ENCODE results near the gene AR.

Gene AR

GRCh38 chrX:67724359-67725110 is 180.7 kb downstream of the AR start:
- no peak for DNase-seq (ENCODE audit: low read depth in 2 of 2)

DNA sequence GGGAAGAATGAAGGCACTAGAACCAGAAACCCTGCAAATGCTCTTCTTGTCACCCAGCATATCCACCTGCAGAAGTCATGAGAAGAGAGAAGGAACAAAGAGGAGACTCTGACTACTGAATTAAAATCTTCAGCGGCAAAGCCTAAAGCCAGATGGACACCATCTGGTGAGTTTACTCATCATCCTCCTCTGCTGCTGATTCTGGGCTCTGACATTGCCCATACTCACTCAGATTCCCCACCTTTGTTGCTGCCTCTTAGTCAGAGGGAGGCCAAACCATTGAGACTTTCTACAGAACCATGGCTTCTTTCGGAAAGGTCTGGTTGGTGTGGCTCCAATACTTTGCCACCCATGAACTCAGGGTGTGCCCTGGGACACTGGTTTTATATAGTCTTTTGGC is 181.7 kb downstream of the AR start:
- no peak for DNase-seq (ENCODE audit: low read depth in 2 of 2)

DNA sequence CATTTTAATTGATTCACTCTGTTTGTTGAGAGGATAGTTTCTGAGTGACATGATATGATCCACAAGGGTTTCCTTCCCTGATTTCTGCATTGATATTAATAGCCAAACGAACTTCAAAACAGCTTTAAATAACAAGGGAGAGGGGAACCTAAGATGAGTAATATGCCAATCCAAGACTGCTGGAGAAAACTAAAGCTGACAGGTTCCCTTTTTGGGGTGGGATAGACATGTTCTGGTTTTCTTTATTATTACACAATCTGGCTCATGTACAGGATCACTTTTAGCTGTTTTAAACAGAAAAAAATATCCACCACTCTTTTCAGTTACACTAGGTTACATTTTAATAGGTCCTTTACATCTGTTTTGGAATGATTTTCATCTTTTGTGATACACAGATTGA is 182.2 kb downstream of the AR start:
- DNase-seq (ENCODE audit: low read depth in 2 of 2) = no peak

GRCh38 chrX:67727576-67727975 is 183.8 kb downstream of the AR start:
- no peak for DNase-seq (ENCODE audit: low read depth in 2 of 2)

- DNase-seq (ENCODE audit: low read depth in 2 of 2) = no peak
Observed at GRCh38 chrX:67730296-67730695, 186.5 kb downstream of the AR start.

- DNase-seq (ENCODE audit: low read depth in 2 of 2) = no peak
Observed at GRCh38 chrX:67731061-67731460, 187.2 kb downstream of the AR start.

GRCh38 chrX:67732864-67733263 is 189.0 kb downstream of the AR start:
- no peak for DNase-seq (ENCODE audit: low read depth in 2 of 2)

- DNase-seq (ENCODE audit: low read depth in 2 of 2) = no peak
Observed at GRCh38 chrX:67734111-67734753, 190.4 kb downstream of the AR start.

DNA sequence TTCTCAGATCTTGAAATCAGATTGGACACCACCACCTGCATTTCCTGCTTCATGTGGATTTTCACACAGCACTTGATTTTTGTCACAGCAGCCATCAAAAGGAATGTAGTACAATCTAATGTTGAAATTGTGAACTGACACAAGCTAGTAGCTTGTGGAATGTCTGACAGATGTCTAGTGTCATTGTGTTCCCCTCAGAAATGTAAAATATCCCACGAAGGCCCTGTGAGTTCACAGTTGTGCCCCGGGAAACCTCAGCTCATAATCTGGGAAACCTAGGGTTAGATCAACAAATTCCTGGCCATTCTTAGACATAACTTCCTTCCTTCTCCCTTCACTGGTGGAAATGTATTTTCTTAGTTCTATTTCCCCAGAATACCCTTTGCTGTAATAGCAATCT is 205.7 kb downstream of the AR start:
- DNase-seq (ENCODE audit: low read depth in 2 of 2) = no peak

GRCh38 chrX:67750694-67751093 is 206.9 kb downstream of the AR start:
- no peak for DNase-seq (ENCODE audit: low read depth in 2 of 2)

DNA sequence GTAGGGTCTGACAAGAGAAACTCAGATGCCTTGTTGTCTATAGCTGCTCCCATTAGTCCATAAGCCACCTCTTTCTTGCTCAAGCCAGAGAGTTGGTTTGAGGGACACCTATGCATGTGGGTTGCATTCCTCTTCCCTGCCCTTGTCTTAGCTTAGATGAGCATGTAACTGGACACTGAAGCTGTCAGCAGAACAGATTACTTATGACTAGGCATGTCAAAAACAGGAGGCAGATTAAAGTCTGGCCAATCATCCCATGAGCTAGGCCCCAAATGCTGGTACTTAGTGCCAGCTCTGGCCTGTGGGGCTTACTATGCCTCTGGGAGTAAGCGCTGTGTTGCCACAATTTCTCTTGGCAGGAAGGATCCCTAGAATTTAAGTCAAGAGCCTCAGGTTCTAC is 215.2 kb downstream of the AR start:
- DNase-seq (ENCODE audit: low read depth in 2 of 2) = no peak

GRCh38 chrX:67777148-67777547 is 233.3 kb downstream of the AR start:
- no peak for DNase-seq (ENCODE audit: low read depth in 2 of 2)

DNA sequence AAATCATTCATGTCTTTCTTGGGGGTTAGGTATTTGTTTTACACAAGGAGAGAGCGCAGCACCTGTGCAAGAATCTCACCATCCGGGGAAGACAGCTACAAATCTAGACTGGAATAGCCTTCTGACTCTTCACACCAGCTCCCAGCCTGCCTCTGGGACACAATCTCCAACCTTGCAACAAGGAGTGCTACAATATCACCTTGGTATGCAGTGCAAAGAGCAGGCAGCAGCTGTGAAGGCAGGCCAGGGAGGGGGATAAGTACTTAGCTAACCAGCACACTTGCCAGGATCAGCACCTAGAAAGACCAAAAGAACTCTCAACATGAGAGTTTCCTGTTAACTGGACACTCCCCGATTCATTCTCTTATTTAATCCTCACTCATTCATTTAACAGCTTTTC is 235.3 kb downstream of the AR start:
- DNase-seq (ENCODE audit: low read depth in 2 of 2) = no peak
